GM12878 (cell line): ENCODE data around the gene TOX4. TPM values are rescaled to one million over a fixed set of nuclear protein-coding genes. Genes with fewer than 3 reads are reported as not detected.
A peak's percentile ranks its signal among the peaks of the same experiment; 100 is the strongest.

Experiments
- ATAC-seq: fragments of 200-7000 bp; cut with Tn5 transposase; 3 replicates; pipeline ENCODE4 v1.9.1; 2020; ENCODE audit warnings: mild to moderate bottlenecking, moderate library complexity
- BruUV-seq: library from RNA; stranded (reverse); fragments of 400-500 nt; replicated peaks from 2 replicates; lab custom pipeline; 2021; lab: Mats Ljungman, UMichigan
- CTCF ChIA-PET: fragments of 300-600 bp; sonication (Branson Sonifier 250); formaldehyde crosslinking; extraction: SDS; loops from one replicate; lab custom pipeline; 2021; ENCODE audit warnings: inconsistent platforms; lab: Yijun Ruan, JAX
- POLR2A ChIA-PET: fragments of 350-600 bp; formaldehyde crosslinking; extraction: SDS; loops from one replicate; lab custom pipeline; 2021; ENCODE audit warnings: inconsistent platforms; lab: Charles Lee
- RAD21 ChIA-PET: fragments of 300-600 bp; sonication (Branson Sonifier 250); formaldehyde crosslinking; loops from one replicate; lab custom pipeline; 2023; ENCODE audit warnings: antibody characterized with exemption; ENCODE audit not compliant: unreplicated experiment; lab: Charles Lee
- SMC1A ChIA-PET: fragments of 300-600 bp; sonication (Branson Sonifier 250); formaldehyde crosslinking; loops from one replicate; lab custom pipeline; 2023; ENCODE audit not compliant: unreplicated experiment, uncharacterized antibody; lab: Charles Lee
- DNase-seq: peaks from one replicate; pipeline ENCODE4 v3.0.0-alpha.2; 2011; ENCODE audit warnings: low read depth, low spot score
- FAIRE-seq: peaks from 3 replicates; lab custom pipeline; 2011; peaks lifted over from hg19 to GRCh38; lab: Jason Lieb, UNC
- H2AFZ ChIP-seq: 2 replicates; pipeline ENCODE4 v1.6.0; 2011; ENCODE audit warnings: low read depth, low read length, control low read depth; ENCODE audit not compliant: control insufficient read depth
- H3K27ac ChIP-seq: 2 replicates; pipeline ENCODE4 v1.5.1; 2011; ENCODE audit warnings: control low read depth; ENCODE audit not compliant: control insufficient read depth, insufficient read depth
- H3K27me3 ChIP-seq, 2 experiments: replicated peaks in 1 of 2; 2 replicates each; pipeline versions ENCODE4 v1.6.0 to v1.6.1; 2011; ENCODE audit warnings: low read length in 1 of 2; ENCODE audit not compliant: control insufficient read depth in 2 of 2, insufficient read depth in 2 of 2
- H3K36me3 ChIP-seq, 2 experiments: 2 replicates each; pipeline ENCODE4 v1.5.1; 2011; ENCODE audit warnings: low read length in 1 of 2; ENCODE audit not compliant: control insufficient read depth in 2 of 2, insufficient read depth in 2 of 2
- H3K4me1 ChIP-seq: 2 replicates; pipeline ENCODE4 v1.6.1; 2011; ENCODE audit warnings: mild to moderate bottlenecking, low read length, moderate library complexity, mixed read lengths; ENCODE audit not compliant: control insufficient read depth, insufficient read depth
- H3K4me2 ChIP-seq: 2 replicates; pipeline ENCODE4 v1.6.0; 2011; ENCODE audit warnings: control low read depth; ENCODE audit not compliant: control insufficient read depth, insufficient read depth
- H3K4me3 ChIP-seq: fragments of 200-600 bp; sonication (generic); 2 replicates; pipeline ENCODE4 v1.5.1; 2016
- H3K79me2 ChIP-seq: 2 replicates; pipeline ENCODE4 v1.6.0; 2011; ENCODE audit warnings: low read length; ENCODE audit not compliant: control insufficient read depth, insufficient read depth
- H3K9ac ChIP-seq: 2 replicates; pipeline ENCODE4 v1.8.0; 2011; ENCODE audit warnings: low read length, control low read depth, mixed read lengths; ENCODE audit not compliant: control insufficient read depth, insufficient read depth
- H3K9me3 ChIP-seq: replicated peaks from 3 replicates; pipeline ENCODE4 v1.5.1; 2011; ENCODE audit warnings: mild to moderate bottlenecking, low read length; ENCODE audit not compliant: control insufficient read depth, insufficient read depth
- H4K20me1 ChIP-seq: 2 replicates; pipeline ENCODE4 v1.6.0; 2011; ENCODE audit not compliant: control insufficient read depth, insufficient read depth
- BCL11A ChIP-seq: IDR thresholded peaks from 2 replicates; pipeline ENCODE4 v1.6.1; 2011; ENCODE audit warnings: low read depth, low read length
- BRCA1 ChIP-seq: IDR thresholded peaks from 2 replicates; pipeline ENCODE4 v1.6.1; 2011; ENCODE audit warnings: low read depth, low read length, improper control_type of control experiment
- CREM ChIP-seq: IDR thresholded peaks from 2 replicates; pipeline ENCODE4 v1.6.1; 2014; ENCODE audit warnings: antibody characterized with exemption, low read depth
- ELK1 ChIP-seq: IDR thresholded peaks from 2 replicates; pipeline ENCODE4 v1.6.1; 2012; ENCODE audit warnings: low read depth, low read length, improper control_type of control experiment
- MEF2A ChIP-seq: IDR thresholded peaks from 2 replicates; pipeline ENCODE4 v1.6.1; 2011; ENCODE audit warnings: low read depth, mild to moderate bottlenecking, low read length, moderate library complexity; ENCODE audit not compliant: insufficient read depth
- NFXL1 ChIP-seq: fragments of 450-650 bp; IDR thresholded peaks from 2 replicates; pipeline ENCODE4 v1.6.1; 2017; ENCODE audit warnings: antibody characterized with exemption, mild to moderate bottlenecking, borderline replicate concordance
- NR2F1 ChIP-seq: fragments of 450-650 bp; conservative IDR thresholded peaks from 2 replicates; pipeline ENCODE4 v1.6.1; 2017; ENCODE audit warnings: mild to moderate bottlenecking
- PML ChIP-seq: IDR thresholded peaks from 2 replicates; pipeline ENCODE4 v1.6.1; 2012; ENCODE audit warnings: low read length, inconsistent platforms
- POLR2A ChIP-seq: IDR thresholded peaks from 2 replicates; pipeline ENCODE4 v1.6.1; 2011; ENCODE audit warnings: low read depth, mild to moderate bottlenecking, low read length
- RB1 ChIP-seq: fragments of 450-650 bp; formaldehyde crosslinking; IDR thresholded peaks from 2 replicates; pipeline ENCODE4 v1.6.1; 2017; ENCODE audit warnings: mild to moderate bottlenecking, borderline replicate concordance
- SIN3A ChIP-seq: IDR thresholded peaks from 2 replicates; pipeline ENCODE4 v1.6.1; 2012; ENCODE audit warnings: low read depth, low read length, improper control_type of control experiment
- TCF12 ChIP-seq: IDR thresholded peaks from 2 replicates; pipeline ENCODE4 v1.6.1; 2011; ENCODE audit warnings: low read depth, mild to moderate bottlenecking, low read length
- YY1 ChIP-seq: IDR thresholded peaks from 2 replicates; pipeline ENCODE4 v1.6.1; 2011; ENCODE audit warnings: low read depth, mild to moderate bottlenecking, low read length
- WGBS: methylation state at CpG from one replicate; pipeline ENCODE4 v1.1.6; 2016; ENCODE audit warnings: low lambda C conversion rate; ENCODE audit not compliant: insufficient replicate concordance, insufficient coverage; ENCODE audit errors: missing lambda C conversion rate; 5-methylcytosine and 5-hydroxymethylcytosine counted together
- in situ Hi-C: fragments of 300-500 bp; cut with MboI; formaldehyde crosslinking; loops from 9 replicates; pipeline ENCODE4 v1.14.3; 2018; ENCODE audit warnings: mixed read lengths
- intact Hi-C: fragments of 100-400 bp; cut with micrococcal nuclease; formaldehyde crosslinking; loops from one replicate; pipeline ENCODE4 v1.14.2; 2022; ENCODE audit not compliant: unreplicated experiment
- polyA plus RNA-seq, 11 experiments: library from polyadenylated mRNA; depleted of rRNA in 4 of 11; unstranded in 6 of 11; stranded (reverse) in 5 of 11; fragments of >200 nt; fragmentation: Nextera tagmentation in 4 of 11; fragmentation: Illumina TruSeq in 1 of 11; extraction: Ambion mirVana in 4 of 11; extraction: Trizol in 1 of 11; gene quantifications; 1 replicate in 1 of 11; 2 replicates in 10 of 11; pipeline versions ENCODE4 v1.2.1 to v1.2.3, GENCODE V29; 2011 to 2016; ENCODE audit warnings: inconsistent platforms in 2 of 11, missing spikeins in 2 of 11, low read depth in 1 of 11
- total RNA-seq, 4 experiments: library from RNA; depleted of rRNA in 3 of 4; stranded (reverse); fragments of >200 nt in 3 of 4; fragmentation: Illumina TruSeq in 1 of 4; extraction: Trizol in 1 of 4; gene quantifications; 2 replicates each; pipeline versions ENCODE4 v1.2.1 to v1.2.3, GENCODE V29; 2013 to 2021
- TF ChIP-seq, protein P1 (sequence below): fragments of 450-650 bp; formaldehyde crosslinking; IDR thresholded peaks from 2 replicates; pipeline ENCODE4 v1.4.0; 2022; ENCODE audit warnings: mild to moderate bottlenecking, moderate library complexity
- TF ChIP-seq, protein P2 (sequence below): fragments of 450-650 bp; IDR thresholded peaks from 2 replicates; pipeline ENCODE4 v1.6.1; 2016; ENCODE audit warnings: mild to moderate bottlenecking
- TF ChIP-seq, protein P3 (sequence below): IDR thresholded peaks from 2 replicates; pipeline ENCODE4 v1.6.1; 2012; ENCODE audit warnings: low read depth, low read length, improper control_type of control experiment

The TOX4 gene
- total and polyA plus RNA-seq, 10 of the 15 experiments (the other 5 are each of a cell fraction or from before 2014, with no cell fraction given) = 18.4 to 113 (median 55.2) TPM

DNA sequence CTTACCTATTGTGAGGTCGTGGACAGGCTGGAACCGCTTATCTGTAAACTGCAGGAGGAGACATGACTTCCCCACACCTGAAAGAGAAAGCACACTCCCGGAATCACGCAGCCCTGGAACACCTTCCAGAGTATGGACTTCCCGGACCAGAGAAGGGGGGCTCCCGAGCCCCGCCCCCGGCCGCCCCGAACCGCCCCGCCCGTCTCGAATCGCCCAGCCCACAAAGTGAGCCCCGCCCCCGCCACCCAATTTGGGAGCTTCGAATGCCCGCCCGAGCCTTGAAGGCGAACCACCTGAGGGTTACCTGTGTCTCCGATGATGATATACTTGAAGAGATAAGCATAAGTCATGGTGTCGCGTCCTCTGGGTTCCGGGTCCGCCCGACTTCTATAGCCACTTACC lies 471 bp upstream of the TOX4 start:
- under 1% methylated on average over 27 of the region's 27 CpGs for WGBS
- Histone ChIP-seq H2AFZ (peak overlapping the region; percentile 88), H3K9me3 (no peaks in the 10 kb centered on the region), H4K20me1 (no peaks in the 10 kb centered on the region), H3K4me1 (peaks cover 5% of the 10 kb centered on the region), H3K9ac (peak overlapping the region; percentile 65; the same call in 1 of the 2 replicates), H3K4me2 (peak overlapping the region; percentile 88; the same call in 1 of the 2 replicates), H3K36me3 (peaks cover 0 to 3% of the 10 kb centered on the region in 2 experiments; a peak in 1 of 4 replicates), H3K27ac (peak overlapping the region; percentile 34), H3K4me3 (peak overlapping the region; percentile 99), H3K27me3 (no peaks in the 10 kb centered on the region), H3K79me2 (peaks cover 27% of the 10 kb centered on the region)
- BruUV-seq = no TSS peak
- CTCF ChIA-PET = interaction anchor here (0.6 to 4.0 kb wide), 9 partner anchors 11 to 464 kb away, joined by 3 to 31 read pairs (median 4); partner anchors contain the start of genes CHD8 and METTL3
- no peak for DNase-seq
- SMC1A ChIA-PET = interaction anchor here (0.7 to 4.1 kb wide), 6 partner anchors 22 to 206 kb away, joined by 3 to 19 read pairs (median 4); partner anchors contain the start of gene SALL2
- intact Hi-C loops (loop anchor here (1.0 kb wide), 1 partner anchor 39 kb away; no protein-coding TSS in a partner anchor), in situ Hi-C loops (no loop called here)
- FAIRE-seq = no peak
- RAD21 ChIA-PET = interaction anchor here (0.5 to 1.7 kb wide), 7 partner anchors 20 to 1086 kb away, joined by 3 to 4 read pairs (median 4); partner anchors contain the start of gene CHD8
- ATAC-seq = peak; percentile 70
- POLR2A ChIA-PET = interaction anchor here (1.0 to 2.6 kb wide), 6 partner anchors 20 to 62 kb away, joined by 3 to 6 read pairs (median 5); partner anchors contain the start of genes CHD8 and SALL2
- TF ChIP-seq PML (peak; percentile 39), NR2F1 (no peak), BRCA1 (no peak), SIN3A (no peak), ELK1 (no peak), BCL11A (no peak), POLR2A (peak; percentile 66; the same call in 1 of the 2 replicates), RB1 (no peak), YY1 (no peak), MEF2A (no peak), TCF12 (no peak), CREM (no peak), NFXL1 (no peak)
- TF ChIP-seq, protein P1, sequence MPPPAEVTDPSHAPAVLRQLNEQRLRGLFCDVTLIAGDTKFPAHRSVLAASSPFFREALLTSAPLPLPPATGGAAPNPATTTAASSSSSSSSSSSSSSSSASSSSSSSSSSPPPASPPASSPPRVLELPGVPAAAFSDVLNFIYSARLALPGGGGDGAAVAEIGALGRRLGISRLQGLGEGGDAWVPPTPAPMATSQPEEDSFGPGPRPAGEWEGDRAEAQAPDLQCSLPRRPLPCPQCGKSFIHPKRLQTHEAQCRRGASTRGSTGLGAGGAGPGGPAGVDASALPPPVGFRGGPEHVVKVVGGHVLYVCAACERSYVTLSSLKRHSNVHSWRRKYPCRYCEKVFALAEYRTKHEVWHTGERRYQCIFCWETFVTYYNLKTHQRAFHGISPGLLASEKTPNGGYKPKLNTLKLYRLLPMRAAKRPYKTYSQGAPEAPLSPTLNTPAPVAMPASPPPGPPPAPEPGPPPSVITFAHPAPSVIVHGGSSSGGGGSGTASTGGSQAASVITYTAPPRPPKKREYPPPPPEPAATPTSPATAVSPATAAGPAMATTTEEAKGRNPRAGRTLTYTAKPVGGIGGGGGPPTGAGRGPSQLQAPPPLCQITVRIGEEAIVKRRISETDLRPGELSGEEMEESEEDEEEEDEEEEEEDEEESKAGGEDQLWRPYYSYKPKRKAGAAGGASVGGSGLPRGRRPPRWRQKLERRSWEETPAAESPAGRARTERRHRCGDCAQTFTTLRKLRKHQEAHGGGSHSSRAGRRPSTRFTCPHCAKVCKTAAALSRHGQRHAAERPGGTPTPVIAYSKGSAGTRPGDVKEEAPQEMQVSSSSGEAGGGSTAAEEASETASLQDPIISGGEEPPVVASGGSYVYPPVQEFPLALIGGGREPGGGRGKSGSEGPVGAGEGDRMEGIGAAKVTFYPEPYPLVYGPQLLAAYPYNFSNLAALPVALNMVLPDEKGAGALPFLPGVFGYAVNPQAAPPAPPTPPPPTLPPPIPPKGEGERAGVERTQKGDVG (CRISPR knock-in tag) = no peak
- TF ChIP-seq, protein P2, sequence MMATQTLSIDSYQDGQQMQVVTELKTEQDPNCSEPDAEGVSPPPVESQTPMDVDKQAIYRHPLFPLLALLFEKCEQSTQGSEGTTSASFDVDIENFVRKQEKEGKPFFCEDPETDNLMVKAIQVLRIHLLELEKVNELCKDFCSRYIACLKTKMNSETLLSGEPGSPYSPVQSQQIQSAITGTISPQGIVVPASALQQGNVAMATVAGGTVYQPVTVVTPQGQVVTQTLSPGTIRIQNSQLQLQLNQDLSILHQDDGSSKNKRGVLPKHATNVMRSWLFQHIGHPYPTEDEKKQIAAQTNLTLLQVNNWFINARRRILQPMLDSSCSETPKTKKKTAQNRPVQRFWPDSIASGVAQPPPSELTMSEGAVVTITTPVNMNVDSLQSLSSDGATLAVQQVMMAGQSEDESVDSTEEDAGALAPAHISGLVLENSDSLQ = no peak
- TF ChIP-seq, protein P3, sequence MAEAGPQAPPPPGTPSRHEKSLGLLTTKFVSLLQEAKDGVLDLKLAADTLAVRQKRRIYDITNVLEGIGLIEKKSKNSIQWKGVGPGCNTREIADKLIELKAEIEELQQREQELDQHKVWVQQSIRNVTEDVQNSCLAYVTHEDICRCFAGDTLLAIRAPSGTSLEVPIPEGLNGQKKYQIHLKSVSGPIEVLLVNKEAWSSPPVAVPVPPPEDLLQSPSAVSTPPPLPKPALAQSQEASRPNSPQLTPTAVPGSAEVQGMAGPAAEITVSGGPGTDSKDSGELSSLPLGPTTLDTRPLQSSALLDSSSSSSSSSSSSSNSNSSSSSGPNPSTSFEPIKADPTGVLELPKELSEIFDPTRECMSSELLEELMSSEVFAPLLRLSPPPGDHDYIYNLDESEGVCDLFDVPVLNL = no peak
